Nucleus accumbens (tissue), 56 donors: ENCODE data around the gene SLC15A1.

Experiments
- DNase-seq, 56 donors: peaks; one replicate each; lab custom pipeline; 2025; lab: John Stamatoyannopoulos, UW

SLC15A1 gene

GRCh38 chr13:98781905-98782304 lies 29.4 kb upstream of the SLC15A1 start:
- no peak for DNase-seq

- no peak for DNase-seq
These were observed 29.0 kb upstream of the SLC15A1 start for GRCh38 chr13:98781470-98781869.

GRCh38 chr13:98781045-98781444 lies 28.6 kb upstream of the SLC15A1 start:
- DNase-seq = no peak

- no peak for DNase-seq
These were observed 28.0 kb upstream of the SLC15A1 start for GRCh38 chr13:98780451-98780850.

GRCh38 chr13:98779695-98780094 lies 27.2 kb upstream of the SLC15A1 start:
- no peak for DNase-seq

GRCh38 chr13:98778749-98779148 lies 26.3 kb upstream of the SLC15A1 start:
- no peak for DNase-seq

GRCh38 chr13:98776644-98777043 lies 24.2 kb upstream of the SLC15A1 start:
- DNase-seq = no peak

- no peak for DNase-seq
These were observed 23.5 kb upstream of the SLC15A1 start for GRCh38 chr13:98775844-98776598.

GRCh38 chr13:98775386-98775785 lies 22.9 kb upstream of the SLC15A1 start:
- DNase-seq = no peak

- no peak for DNase-seq
These were observed 22.3 kb upstream of the SLC15A1 start for GRCh38 chr13:98774776-98775175.

- DNase-seq = no peak
These were observed 21.4 kb upstream of the SLC15A1 start for GRCh38 chr13:98773921-98774320.

GRCh38 chr13:98772794-98773452 lies 20.5 kb upstream of the SLC15A1 start:
- DNase-seq = no peak

- no peak for DNase-seq
These were observed 19.6 kb upstream of the SLC15A1 start for GRCh38 chr13:98771838-98772611.

GRCh38 chr13:98769736-98770135 lies 17.3 kb upstream of the SLC15A1 start:
- no peak for DNase-seq

GRCh38 chr13:98768522-98768921 lies 16.1 kb upstream of the SLC15A1 start:
- no peak for DNase-seq

GRCh38 chr13:98766697-98767096 lies 14.2 kb upstream of the SLC15A1 start:
- no peak for DNase-seq

GRCh38 chr13:98765996-98766519 lies 13.6 kb upstream of the SLC15A1 start:
- no peak for DNase-seq

GRCh38 chr13:98761986-98762616 lies 9.6 kb upstream of the SLC15A1 start:
- DNase-seq = no peak

- DNase-seq = no peak
These were observed 8.9 kb upstream of the SLC15A1 start for GRCh38 chr13:98761126-98761985.

GRCh38 chr13:98755729-98756128 lies 3.3 kb upstream of the SLC15A1 start:
- DNase-seq = no peak
